Endometrial microvascular endothelial cells (primary cell): ENCODE measurements around the gene ADK. TPM values are rescaled to one million over a fixed set of nuclear protein-coding genes. Genes with fewer than 3 reads are reported as not detected.

ENCODE experiments used
- in situ Hi-C: cut with HindIII; loops from 2 replicates; pipeline ENCODE4 v1.10.0; 2017; ENCODE audit warnings: low sequenced_read_pairs, low pct_unique_long_range_greater_than_20kb; ENCODE audit errors: inconsistent ontology term
- total RNA-seq: library from RNA; depleted of rRNA; stranded (reverse); fragments of >200 nt; gene quantifications from one replicate; pipeline ENCODE4 v1.2.3, GENCODE V29; 2015; ENCODE audit errors: inconsistent ontology term

ADK gene
- total RNA-seq, 1 donor from 2014 or later: 67.6 TPM

DNA sequence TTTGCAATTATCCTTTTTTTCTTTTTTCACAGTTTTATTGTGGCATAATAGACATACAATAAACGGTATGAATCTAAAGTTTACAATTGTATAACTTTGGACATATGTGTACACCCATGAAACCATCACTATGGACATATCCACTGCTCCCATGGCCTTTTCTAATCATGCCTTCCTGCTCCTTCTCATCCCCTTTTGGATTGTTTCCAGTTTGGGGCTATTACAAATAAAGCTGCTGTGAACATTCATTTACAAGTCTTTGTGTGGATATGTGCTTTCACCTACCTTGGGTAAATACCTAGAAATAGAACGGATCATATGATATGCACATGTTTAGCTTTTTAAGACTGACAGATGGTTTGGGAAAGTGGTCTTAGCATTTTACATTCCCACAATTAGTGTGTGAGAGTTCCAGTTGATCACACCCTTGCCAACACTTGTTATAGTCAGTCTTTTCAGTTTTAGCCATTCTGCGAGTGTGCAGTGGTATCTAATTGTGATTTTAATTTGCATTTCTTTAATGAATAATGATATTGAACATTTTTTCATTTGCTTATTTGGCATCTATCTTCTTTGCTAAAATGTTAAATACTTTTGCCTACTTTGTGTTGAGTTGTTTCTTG lies 554.4 kb downstream of the ADK start:
- in situ Hi-C loops: no loop called here

DNA sequence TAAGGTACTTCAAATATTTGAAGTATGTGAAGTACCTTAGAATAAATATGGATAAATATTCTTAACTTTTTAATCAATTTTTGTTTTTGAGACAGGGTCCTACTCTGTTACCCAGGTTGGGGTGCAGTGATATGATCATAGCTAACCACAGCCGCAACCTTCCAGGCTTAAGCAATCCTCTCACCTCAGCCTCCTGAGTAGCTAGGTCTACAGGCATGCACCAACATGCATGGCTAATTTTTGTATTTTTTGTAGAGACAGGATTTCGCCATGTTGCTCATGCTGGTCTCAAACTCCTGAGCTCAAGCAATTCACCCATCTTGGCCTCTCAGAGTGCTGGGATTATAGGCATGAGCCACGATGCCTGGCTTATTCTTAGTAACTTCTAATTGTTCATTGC lies 555.9 kb downstream of the ADK start:
- in situ Hi-C loops: no loop called here

DNA sequence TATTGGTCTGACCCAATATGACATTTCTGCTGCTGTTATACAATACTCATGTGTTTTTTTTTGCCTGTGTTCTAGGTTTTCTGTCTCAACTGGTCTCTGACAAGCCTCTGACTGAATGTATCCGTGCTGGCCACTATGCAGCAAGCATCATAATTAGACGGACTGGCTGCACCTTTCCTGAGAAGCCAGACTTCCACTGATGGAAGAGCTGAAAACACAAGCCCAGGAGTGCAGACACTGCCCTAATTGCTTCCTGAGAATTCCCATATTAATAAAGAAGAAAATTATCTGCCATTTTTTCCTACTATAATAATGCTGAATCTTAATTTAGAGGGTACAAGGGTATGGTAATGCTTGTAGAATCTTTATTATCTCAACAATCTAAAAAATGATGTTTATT lies 557.2 kb downstream of the ADK start:
- in situ Hi-C loops: no loop called here

DNA sequence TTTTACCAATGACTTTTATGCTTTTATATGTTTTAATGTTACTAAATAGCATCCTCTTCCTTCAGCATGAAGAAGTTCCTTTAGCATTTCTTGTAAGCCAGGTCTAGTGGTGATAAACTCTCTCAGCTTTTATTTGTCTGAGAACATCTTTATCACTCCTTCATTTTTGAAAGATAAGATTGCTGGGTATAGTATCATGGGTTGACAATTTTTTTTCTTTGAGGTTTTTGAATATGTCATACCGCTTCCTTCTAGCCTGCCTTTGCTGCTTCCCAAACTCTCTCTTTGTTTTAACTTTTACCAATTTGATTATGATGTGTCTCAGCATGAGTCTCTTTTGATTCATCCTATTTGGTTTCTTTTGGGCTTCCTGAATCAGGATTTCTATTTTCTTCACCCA lies 567.2 kb downstream of the ADK start:
- in situ Hi-C loops: no loop called here

DNA sequence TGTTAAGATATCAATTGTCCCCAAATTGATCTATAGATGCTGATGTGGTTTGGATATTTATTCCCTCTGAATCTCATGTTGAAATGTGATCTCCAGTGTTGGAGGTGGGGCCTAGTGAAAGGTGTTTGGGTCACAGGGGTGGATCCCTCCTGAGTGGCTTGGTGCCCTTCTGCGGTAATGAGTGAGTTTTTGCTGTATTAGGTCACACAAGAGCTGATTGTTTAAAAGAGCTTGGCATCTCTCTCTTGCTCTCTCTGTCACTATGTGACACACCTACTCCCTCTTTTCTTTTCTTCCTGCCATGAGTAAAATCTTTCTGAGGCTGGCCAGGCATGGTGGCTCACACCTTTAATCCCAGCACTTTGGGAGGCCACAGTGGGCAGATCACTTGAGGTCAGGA lies 577.2 kb downstream of the ADK start:
- in situ Hi-C loops: no loop called here

DNA sequence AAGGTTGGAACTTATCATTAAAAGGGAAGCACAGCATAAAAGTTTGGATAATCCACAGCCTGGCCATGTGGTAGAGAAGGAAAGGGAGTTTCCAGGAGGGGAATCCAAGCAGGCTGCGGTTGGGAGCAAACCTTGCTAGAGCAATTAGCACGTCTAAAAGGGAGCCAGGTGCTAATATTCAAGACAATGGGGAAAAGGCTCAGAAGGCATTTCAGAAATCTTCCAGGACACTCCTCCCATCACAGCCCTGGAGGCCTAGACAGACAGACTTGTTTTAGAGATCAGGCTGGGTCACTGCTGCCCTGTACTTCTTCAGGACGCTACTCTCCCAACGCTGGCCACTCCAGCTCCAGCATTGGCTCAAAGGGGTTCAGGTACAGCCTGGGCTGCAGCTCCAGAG lies 579.2 kb downstream of the ADK start:
- in situ Hi-C loops: no loop called here

DNA sequence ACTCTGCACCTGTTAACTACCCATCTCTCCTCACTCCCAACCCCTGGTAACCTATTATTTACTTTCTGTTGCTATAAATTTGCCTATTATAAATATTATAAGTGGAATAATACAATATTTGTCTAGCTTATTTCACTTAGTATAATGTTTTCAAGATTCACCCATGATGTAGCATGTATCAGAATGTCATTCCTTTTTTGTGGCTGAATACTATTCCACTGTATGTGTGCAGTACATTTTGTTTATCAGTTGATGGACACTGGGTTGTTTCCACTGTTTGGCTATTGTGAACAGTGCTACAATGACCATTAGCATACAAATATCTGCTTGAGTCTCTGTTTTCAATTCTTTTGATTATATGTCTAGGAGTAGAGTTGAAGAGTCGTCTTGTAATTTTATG lies 582.6 kb downstream of the ADK start:
- in situ Hi-C loops: no loop called here

DNA sequence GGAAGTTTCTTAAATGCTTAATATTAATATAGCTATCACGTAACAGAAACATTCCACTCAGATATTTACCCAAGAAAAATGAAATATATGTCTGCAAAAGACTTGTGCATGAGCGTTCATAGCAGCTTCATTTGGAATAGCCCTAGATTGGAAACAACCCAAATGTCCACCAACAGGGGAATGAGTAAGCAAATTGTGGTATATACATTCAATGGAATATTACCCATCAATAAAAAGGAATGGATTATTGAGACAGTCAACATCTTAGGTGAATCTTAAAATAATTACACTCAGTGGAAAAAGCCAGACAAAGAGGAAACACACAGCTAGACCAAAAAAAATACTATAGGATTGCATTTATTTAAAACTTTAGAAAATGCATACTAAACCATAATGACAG lies 585.0 kb downstream of the ADK start:
- in situ Hi-C loops: no loop called here

DNA sequence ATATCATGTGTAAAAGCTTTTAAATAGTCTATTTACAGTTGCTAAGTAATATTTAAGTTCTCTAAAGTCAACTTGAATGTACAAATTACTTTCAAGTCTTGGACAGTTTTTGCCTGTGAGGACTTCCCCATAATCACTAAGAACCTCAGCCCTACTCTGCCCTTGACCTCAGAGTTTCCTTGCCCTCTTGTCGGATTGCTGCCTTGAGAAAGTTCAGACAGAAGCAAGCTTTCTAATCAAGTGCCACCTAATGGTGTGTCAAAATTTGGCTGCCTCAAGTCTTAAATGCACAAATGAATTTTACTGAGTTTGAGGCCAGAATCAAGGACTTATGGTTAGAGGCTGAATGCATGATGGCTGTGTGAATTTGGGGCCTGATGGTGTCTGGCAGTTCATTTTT lies 587.0 kb downstream of the ADK start:
- in situ Hi-C loops: no loop called here

DNA sequence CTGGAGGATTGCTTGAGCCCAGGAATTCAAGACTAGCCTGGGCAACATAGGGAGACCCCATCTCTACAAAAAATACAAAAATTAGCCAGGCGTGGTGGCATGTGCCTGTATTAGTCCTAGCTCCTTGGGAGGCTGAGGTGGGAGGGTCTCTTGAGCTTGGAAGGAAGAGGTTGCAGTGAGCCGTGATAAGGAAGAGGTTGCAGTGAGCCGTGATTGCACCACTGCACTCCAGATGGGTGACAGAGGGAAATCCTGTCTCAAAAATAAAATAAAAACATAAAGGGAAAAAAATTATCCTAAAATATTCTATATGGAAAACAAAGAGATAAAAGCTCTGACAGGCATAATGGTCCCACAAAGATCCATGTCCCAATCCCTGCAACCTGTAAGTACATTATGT lies 587.5 kb downstream of the ADK start:
- in situ Hi-C loops: no loop called here

DNA sequence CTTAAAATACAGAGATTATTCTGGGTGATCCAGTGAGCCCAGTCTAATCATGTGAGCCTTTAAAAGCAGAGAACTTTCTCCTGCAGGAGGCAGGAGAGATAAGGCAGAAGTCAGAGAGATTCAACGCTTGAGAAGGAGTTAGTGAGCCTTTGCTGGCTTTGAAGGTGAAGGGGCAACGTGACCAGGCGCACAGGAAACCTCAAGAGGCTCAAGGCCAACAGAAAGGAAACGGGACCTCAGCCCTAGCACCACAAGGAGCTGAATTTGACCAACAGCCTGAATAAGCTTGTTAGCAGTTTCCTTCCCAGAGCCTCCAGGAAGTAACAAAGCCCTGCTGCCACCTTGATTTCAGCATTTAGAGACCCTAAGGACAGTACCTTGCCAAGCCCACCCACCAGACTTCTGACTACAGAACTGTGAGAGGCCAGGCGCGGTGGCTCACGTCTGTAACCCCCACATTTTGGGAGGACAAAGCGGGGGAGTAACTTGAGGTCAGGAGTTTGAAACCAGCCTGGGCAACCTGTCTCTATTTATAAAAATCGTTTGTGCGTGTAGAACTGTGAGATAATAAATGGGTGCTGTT lies 588.1 kb downstream of the ADK start:
- in situ Hi-C loops: no loop called here

DNA sequence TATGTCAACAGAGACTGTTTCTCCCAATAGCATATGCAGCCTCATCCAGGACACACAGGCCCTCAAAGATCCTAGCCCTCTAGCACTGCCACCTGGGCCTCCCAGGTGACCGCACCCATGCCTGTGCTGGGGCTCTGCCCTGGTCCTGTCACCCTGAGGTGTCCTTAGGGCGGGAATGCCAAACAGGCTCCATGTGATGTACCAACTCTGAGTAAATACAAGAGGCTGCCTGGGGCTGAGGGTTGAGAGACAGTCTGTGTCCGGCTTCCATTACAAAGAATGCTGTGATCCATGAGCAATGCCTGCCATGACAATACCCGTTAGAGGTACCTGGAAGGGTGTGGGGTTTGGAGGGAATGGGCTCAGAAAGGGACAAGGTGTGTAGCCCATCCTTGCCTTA lies 592.4 kb downstream of the ADK start:
- in situ Hi-C loops: no loop called here

DNA sequence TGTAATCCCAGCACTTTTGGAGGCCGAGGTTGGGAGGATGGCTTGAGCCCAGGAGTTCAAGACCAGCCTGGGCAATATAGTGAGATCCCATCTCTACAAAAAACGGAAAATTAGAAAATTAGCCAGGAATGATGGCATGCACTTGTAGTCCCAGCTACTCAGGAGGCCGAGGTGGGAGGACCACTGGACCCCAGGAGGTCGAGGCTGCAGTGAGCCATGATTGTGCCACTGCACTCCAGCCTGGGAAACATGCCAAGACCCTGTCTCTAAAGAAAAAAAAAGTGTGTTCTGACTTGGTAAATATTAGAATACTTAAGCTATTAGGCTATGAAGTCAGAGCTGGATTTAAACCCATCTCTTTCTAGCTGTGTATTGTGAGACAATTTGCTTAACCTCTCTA lies 594.4 kb downstream of the ADK start:
- in situ Hi-C loops: no loop called here

DNA sequence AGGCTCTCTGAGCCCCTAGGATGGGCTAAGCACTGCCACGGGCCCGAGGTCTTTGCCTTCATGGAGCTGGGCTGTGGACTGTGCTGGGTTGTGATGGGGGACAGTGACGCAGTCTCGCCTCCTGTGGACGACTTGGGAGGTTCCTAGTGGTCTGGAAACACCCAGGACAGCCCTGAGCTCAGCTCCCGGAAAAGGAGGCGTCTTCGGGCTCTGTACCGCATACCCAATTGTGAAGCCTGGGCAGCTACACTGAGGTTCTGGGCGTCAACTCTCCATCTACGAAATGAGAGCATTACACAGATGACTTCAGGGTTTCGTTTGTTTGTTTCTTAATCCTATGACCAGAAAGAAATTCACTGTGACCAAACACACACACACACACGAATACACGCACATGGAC lies 595.8 kb downstream of the ADK start:
- in situ Hi-C loops: no loop called here

DNA sequence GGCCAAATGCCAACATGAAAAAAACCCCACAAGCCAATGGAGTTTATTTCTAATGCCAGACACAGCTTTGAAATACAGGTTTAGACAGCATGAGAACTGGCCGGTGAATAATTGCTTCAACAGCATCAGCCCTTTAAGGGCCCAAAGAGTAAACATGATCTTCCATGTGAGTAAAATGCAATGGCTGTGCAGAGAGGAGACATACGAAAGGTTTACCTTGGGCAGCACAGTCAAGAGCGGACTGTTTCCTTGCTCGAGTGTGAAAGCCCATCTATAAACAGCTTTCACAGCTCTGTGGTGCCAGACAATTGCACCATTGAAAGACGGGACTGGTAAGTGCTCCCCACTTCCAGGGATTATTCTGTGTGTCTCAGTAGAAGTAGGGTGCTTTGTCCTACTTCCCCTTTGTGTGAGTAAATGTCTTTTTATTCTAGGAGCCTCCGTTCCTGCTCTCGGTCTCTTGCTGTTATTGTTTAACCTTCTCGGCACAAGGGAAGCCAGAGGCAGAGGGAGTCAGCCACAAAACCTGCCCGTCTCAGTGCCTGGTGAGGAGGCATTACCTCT lies 597.5 kb downstream of the ADK start:
- in situ Hi-C loops: no loop called here

DNA sequence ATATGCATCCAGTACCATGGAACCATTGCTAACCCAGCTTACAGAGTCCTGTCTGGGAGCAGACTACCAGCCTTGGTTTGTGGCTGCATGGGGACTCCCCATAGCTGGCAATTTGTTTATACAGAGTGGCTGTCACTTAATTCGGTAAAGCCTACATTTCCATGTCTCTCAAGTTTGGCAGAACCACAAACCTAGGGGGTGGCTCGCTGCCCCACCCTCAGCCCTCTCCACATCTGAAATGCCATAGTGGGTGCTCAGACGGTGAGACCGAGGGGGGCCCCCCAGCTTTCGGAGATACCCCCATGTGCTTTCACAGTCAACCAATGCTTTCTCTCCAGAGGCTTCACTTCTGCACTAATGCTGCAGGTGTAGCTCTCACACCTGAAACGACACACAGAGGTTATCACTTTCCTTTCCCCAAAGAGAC lies 599.8 kb downstream of the ADK start:
- in situ Hi-C loops: no loop called here

DNA sequence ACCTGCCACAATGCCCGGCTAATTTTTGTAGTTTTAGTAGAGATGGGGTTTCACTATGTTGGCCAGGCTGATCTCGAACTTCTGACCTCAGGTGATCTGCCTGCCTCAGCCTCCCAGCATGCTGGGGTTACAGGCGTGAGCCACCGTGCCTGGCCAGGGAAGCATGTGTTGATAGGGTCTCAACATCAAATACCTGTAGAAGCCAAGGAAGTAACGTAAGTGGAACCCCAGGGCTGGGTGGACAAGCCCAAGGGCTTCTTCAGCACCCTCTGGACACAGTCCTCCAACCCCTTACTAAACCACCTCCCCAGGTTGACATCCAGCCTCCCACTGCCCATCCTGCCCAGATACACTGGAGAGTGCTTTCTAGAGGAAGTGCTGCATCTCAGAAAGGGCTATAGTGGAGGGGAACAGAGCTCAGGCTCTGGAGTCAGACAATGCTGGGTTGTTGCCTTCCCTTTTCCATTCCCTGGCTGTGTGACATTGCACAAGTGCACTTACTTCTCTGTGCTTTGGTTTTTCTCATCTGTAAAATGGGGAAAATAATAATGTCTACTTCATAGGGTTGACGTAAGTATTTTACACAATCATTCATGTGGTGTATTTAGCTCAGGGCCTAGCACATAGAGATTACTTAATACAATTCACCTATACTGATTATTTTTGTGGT lies 601.5 kb downstream of the ADK start:
- in situ Hi-C loops: no loop called here

DNA sequence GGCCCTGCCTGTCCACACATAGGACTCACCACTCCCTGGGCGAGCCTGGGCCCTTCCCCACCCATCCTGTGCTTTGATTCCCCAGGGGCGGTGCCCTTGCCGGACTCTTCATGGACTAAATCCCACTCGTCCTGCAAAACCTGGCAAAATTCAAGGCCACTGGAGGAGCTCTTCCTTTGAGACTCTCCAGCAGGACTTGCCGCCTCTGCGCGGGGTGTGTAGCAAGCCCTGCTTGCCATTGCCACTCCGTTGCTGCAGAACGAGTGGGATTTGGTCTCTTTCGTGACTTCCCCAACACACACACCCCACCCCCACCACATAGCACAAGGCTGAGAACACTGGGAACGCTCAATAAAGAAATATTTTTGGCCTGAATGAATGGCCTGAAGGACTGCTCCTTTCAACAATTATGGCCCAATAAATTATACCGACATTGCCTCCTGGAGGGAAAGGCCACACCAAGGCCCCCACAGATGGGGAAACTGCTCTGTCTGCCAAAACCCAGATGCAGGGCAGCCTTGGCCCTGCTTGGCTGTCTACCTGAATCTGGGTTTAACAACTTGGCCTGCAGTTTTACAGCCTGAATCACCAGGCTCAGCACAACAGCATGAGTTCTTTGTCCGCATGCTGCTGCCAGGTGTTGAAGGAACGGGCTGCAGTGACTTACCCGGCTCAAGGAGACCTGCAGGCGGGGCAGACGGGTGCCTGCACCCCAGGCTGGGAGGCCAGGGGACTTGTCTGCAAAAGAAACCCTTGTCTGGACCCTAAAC lies 602.6 kb downstream of the ADK start:
- in situ Hi-C loops: no loop called here

DNA sequence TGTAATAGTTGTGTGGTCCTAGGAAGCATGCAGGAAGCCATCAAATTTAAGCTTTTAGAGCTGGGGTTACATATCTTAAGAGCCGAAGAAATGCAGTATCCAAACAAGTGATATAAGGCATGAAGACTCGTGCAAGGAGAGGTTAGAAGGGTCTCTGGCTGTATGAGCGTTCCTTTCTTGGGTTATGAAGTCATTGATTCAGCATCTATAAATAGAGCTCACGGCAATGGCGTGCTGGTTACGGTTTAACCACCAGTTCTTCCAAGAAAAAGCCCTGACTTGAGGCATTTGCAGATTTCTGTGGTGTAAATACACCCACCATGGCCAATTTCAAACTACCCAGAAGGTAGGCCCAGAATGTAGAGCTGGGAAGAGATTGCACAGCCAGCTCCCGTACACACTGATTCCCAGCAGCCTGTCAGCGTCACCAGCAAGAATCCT lies 603.4 kb downstream of the ADK start:
- in situ Hi-C loops: no loop called here

DNA sequence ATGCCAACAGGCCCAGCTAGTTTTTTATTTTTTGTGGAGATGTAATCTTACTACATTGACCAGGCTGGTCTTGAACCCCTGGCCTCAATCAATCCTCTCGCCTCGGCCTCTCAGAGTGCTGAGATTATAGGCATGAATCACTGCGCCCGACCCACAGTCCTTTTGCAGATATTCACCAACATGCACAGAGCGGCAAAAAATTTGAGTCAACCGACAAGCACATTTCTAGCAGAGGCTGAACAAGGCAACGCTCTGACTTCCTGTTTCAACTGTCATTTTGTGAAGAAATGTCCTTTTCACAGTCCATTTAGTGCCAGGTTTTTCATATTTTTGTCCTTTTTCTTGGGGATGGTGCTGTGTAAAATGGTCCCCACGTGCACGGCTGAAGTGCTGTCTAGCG lies 604.3 kb downstream of the ADK start:
- in situ Hi-C loops: no loop called here
